HL-60 (cell line): ENCODE data around the gene CNGA1.

Source experiments
- CTCF ChIP-seq: IDR thresholded peaks from one replicate; pipeline ENCODE4 v1.5.1; 2011; ENCODE audit warnings: low read length, control low read depth, inconsistent platforms; ENCODE audit not compliant: insufficient read depth
- GABPA ChIP-seq: IDR thresholded peaks from 2 replicates; pipeline ENCODE4 v1.6.1; 2012; ENCODE audit warnings: low read depth
- POLR2AphosphoS5 ChIP-seq: IDR thresholded peaks from 2 replicates; pipeline ENCODE4 v1.6.1; 2012; ENCODE audit warnings: low read depth
- SPI1 ChIP-seq: IDR thresholded peaks from 2 replicates; pipeline ENCODE4 v1.6.1; 2012; ENCODE audit warnings: low read depth, mild to moderate bottlenecking, borderline replicate concordance

- TF ChIP-seq SPI1 (no peak), CTCF (no peak), GABPA (no peak), POLR2AphosphoS5 (no peak)
Observed at GRCh38 chr4:48032721-48033120, 16.2 kb upstream of the CNGA1 start.
